B cell (primary cell): ENCODE results near the gene UMOD. TPM values are rescaled to one million over a fixed set of nuclear protein-coding genes. Genes with fewer than 3 reads are reported as not detected.

Source experiments
- ATAC-seq: fragments of 200-7000 bp; cut with Tn5 transposase; one replicate; pipeline ENCODE4 v1.10.0; 2021; ENCODE audit warnings: low read depth, mild to moderate bottlenecking, moderate number of reproducible peaks, moderate library complexity
- CTCF ChIA-PET: fragments of 350-600 bp; sonication (Branson Sonifier 250); formaldehyde crosslinking; loops from one replicate; lab custom pipeline; 2021; ENCODE audit warnings: antibody characterized with exemption, inconsistent platforms; lab: Charles Lee
- POLR2A ChIA-PET: fragments of 350-600 bp; sonication (Branson Sonifier 250); formaldehyde crosslinking; loops from one replicate; lab custom pipeline; 2021; ENCODE audit warnings: antibody characterized with exemption; lab: Charles Lee
- DNase-seq: peaks from one replicate; pipeline ENCODE4 v3.0.0; 2013
- H2AFZ ChIP-seq: 2 replicates; pipeline ENCODE4 v1.6.1; 2012; ENCODE audit warnings: mild to moderate bottlenecking, low read depth, low read length; ENCODE audit not compliant: insufficient read depth, poor library complexity, severe bottlenecking
- H3K27ac ChIP-seq, 2 donors: 1 replicate in 1 of 2; 2 replicates in 1 of 2; pipeline ENCODE4 v1.5.1; 2012 to 2013; ENCODE audit warnings: low read length in 2 of 2, mild to moderate bottlenecking in 2 of 2, moderate library complexity in 1 of 2
- H3K27me3 ChIP-seq, 4 experiments: fragments of 200-600 bp in 1 of 4; sonication (generic) in 1 of 4; replicated peaks in 1 of 4; 1 replicate in 2 of 4; 2 replicates in 2 of 4; pipeline versions ENCODE4 v1.6.1 to v1.7.0; 2013 to 2016; ENCODE audit warnings: low read length in 3 of 4, mild to moderate bottlenecking in 2 of 4, mixed read lengths in 1 of 4, moderate library complexity in 1 of 4; ENCODE audit not compliant: insufficient read depth in 4 of 4, control insufficient read depth in 3 of 4; ENCODE audit errors: control extremely low read depth in 1 of 4
- H3K36me3 ChIP-seq, 2 experiments: replicated peaks in 1 of 2; 1 replicate in 1 of 2; 2 replicates in 1 of 2; pipeline versions ENCODE4 v1.6.1 to v1.7.1; 2013; ENCODE audit warnings: low read length in 1 of 2; ENCODE audit not compliant: insufficient read depth in 2 of 2, control insufficient read depth in 1 of 2; ENCODE audit errors: control extremely low read depth in 1 of 2, extremely low read depth in 1 of 2
- H3K4me1 ChIP-seq, 2 donors: fragments of 200-600 bp in 1 of 2; sonication (generic) in 1 of 2; 1 replicate in 1 of 2; 2 replicates in 1 of 2; pipeline versions ENCODE4 v1.5.1 to v1.6.1; 2013 to 2017; ENCODE audit warnings: low read length in 2 of 2; ENCODE audit not compliant: control insufficient read depth in 2 of 2, insufficient read depth in 2 of 2
- H3K4me2 ChIP-seq: replicated peaks from 2 replicates; pipeline ENCODE3; 2012; ENCODE audit warnings: mild to moderate bottlenecking, low read depth, low read length; ENCODE audit not compliant: poor library complexity, severe bottlenecking
- H3K4me3 ChIP-seq, 5 experiments: fragments of 200-600 bp in 1 of 5; sonication (generic) in 1 of 5; 1 replicate in 3 of 5; 2 replicates in 2 of 5; pipeline versions ENCODE4 v1.5.1 to v1.7.0; 2011 to 2016; ENCODE audit warnings: low read length in 4 of 5, mild to moderate bottlenecking in 4 of 5, low read depth in 2 of 5, control low read depth in 1 of 5, moderate library complexity in 1 of 5; ENCODE audit not compliant: insufficient read depth in 1 of 5; ENCODE audit errors: control extremely low read depth in 1 of 5, extremely low read depth in 1 of 5
- H3K79me2 ChIP-seq: fragments of 200-600 bp; sonication (generic); one replicate; pipeline ENCODE4 v1.6.0; 2016; ENCODE audit warnings: low read length; ENCODE audit not compliant: control insufficient read depth, insufficient read depth
- H3K9ac ChIP-seq: fragments of 200-600 bp; sonication (generic); 2 replicates; pipeline ENCODE4 v1.6.1; 2017; ENCODE audit warnings: mild to moderate bottlenecking, low read length, moderate library complexity
- H3K9me3 ChIP-seq, 3 donors: one replicate each; pipeline versions ENCODE4 v1.6.1 to v1.7.1; 2013; ENCODE audit warnings: low read length in 2 of 3; ENCODE audit not compliant: control insufficient read depth in 2 of 3, insufficient read depth in 1 of 3; ENCODE audit errors: control extremely low read depth in 1 of 3
- H4K20me1 ChIP-seq: 2 replicates; pipeline ENCODE4 v1.6.0; 2012; ENCODE audit warnings: mild to moderate bottlenecking, low read length; ENCODE audit not compliant: insufficient read depth, control insufficient read depth, poor library complexity, severe bottlenecking
- H3K27ac Mint-ChIP-seq: one replicate; pipeline ENCODE4 v1.8.0; 2021; ENCODE audit warnings: mixed read lengths
- H3K27me3 Mint-ChIP-seq: one replicate; pipeline ENCODE4 v1.8.0; 2021; ENCODE audit warnings: mixed read lengths
- H3K4me1 Mint-ChIP-seq: one replicate; pipeline ENCODE4 v1.8.0; 2021; ENCODE audit warnings: mixed read lengths
- H3K4me3 Mint-ChIP-seq: one replicate; pipeline ENCODE4 v1.8.0; 2021; ENCODE audit warnings: mixed read lengths
- H3K9me3 Mint-ChIP-seq: one replicate; pipeline ENCODE4 v1.8.0; 2022; ENCODE audit warnings: mixed read lengths; ENCODE audit not compliant: insufficient read depth
- CTCF ChIP-seq: fragments of 200-600 bp; IDR thresholded peaks from one replicate; pipeline ENCODE4 v1.8.0; 2022; ENCODE audit warnings: antibody characterized with exemption, mild to moderate bottlenecking
- EZH2 ChIP-seq: IDR thresholded peaks from 2 replicates; pipeline ENCODE4 v1.6.1; 2012; ENCODE audit warnings: borderline replicate concordance, low read depth, mild to moderate bottlenecking, moderate library complexity, low read length; ENCODE audit not compliant: insufficient read depth, poor library complexity, severe bottlenecking
- WGBS: methylation state at CpG from one replicate; pipeline ENCODE4 v1.1.5; 2013; ENCODE audit warnings: missing lambda C conversion rate; ENCODE audit not compliant: insufficient coverage; 5-methylcytosine and 5-hydroxymethylcytosine counted together
- intact Hi-C: fragments of 100-400 bp; cut with micrococcal nuclease; formaldehyde crosslinking; loops from one replicate; pipeline ENCODE4 v1.10.0; 2022
- polyA plus RNA-seq: library from polyadenylated mRNA; depleted of rRNA; stranded (reverse); fragments of >200 nt; gene quantifications from 2 replicates; pipeline ENCODE4 v1.2.3, GENCODE V29; 2012
- total RNA-seq, 2 donors: library from RNA; stranded (reverse); fragments of 120-200 nt in 1 of 2; gene quantifications; 1 replicate in 1 of 2; 2 replicates in 1 of 2; pipeline versions ENCODE4 v1.2.3 to v1.2.4, GENCODE V29; 2013 to 2022

UMOD gene
- total and polyA plus RNA-seq, 2 donors (not counting 1 experiment from before 2014, with no cell fraction given): not detected

GRCh38 chr16:20344611-20345010, 7.9 kb downstream of the UMOD start:
- TF ChIP-seq EZH2 (no peak), CTCF (no peak)

GRCh38 chr16:20339744-20340143, 12.8 kb downstream of the UMOD start:
- H3K27ac Mint-ChIP-seq: no peak overlapping the region
- POLR2A ChIA-PET: no interaction called here
- CTCF ChIA-PET: no interaction called here

More at GRCh38 chr16:20344611-20345010, 7.9 kb downstream of the UMOD start:
- Mint-ChIP-seq H3K4me1 (no peaks in the 10 kb centered on the region), H3K4me3 (no peak overlapping the region), H3K27ac (no peak overlapping the region), H3K9me3 (no peaks in the 10 kb centered on the region), H3K27me3 (no peaks in the 10 kb centered on the region)
- Histone ChIP-seq H2AFZ (no peak overlapping the region), H3K27ac (no peak overlapping the region), H3K4me3 (no peak overlapping the region), H3K4me2 (no peak overlapping the region), H3K4me1 (no peaks in the 10 kb centered on the region), H3K27me3 (no peaks in the 10 kb centered on the region), H3K9ac (no peak overlapping the region), H3K79me2 (no peaks in the 10 kb centered on the region), H4K20me1 (no peaks in the 10 kb centered on the region), H3K9me3 (peaks cover 0 to 8% (median 0%) of the 10 kb centered on the region in 3 donors), H3K36me3 (no peaks in the 10 kb centered on the region)
- ChIA-PET CTCF (no interaction called here), POLR2A (no interaction called here)
- ATAC-seq (no peak), DNase-seq (no peak)
- intact Hi-C loops: no loop called here
- WGBS: 77% methylated on average over 4 of the region's 5 CpGs

More at GRCh38 chr16:20339744-20340143, 12.8 kb downstream of the UMOD start:
- intact Hi-C loops: no loop called here
- ATAC-seq: no peak
- no peaks in the 10 kb centered on the region for H3K4me1 Mint-ChIP-seq
- Histone ChIP-seq H2AFZ (no peak overlapping the region), H3K79me2 (no peaks in the 10 kb centered on the region), H3K27me3 (no peaks in the 10 kb centered on the region), H3K4me3 (no peak overlapping the region), H3K36me3 (no peaks in the 10 kb centered on the region), H3K4me2 (no peak overlapping the region), H3K9me3 (no peaks in the 10 kb centered on the region), H3K27ac (no peak overlapping the region), H4K20me1 (no peaks in the 10 kb centered on the region), H3K9ac (no peak overlapping the region), H3K4me1 (no peaks in the 10 kb centered on the region)
- peaks cover 4% of the 10 kb centered on the region for H3K27me3 Mint-ChIP-seq
- H3K4me3 Mint-ChIP-seq: no peak overlapping the region
- TF ChIP-seq EZH2: no peak
- no peaks in the 10 kb centered on the region for H3K9me3 Mint-ChIP-seq
- DNase-seq: no peak
- 60% methylated on average over 1 of the region's 3 CpGs for WGBS
